Testis (tissue), 3 donors: Measurements from ENCODE around the gene TAF3. TPM values are rescaled to one million over a fixed set of nuclear protein-coding genes. Genes with fewer than 3 reads are reported as not detected.

ENCODE experiments used
- DNase-seq: peaks from one replicate; pipeline ENCODE4 v3.0.0-alpha.2; 2019
- H3K27ac ChIP-seq, 2 donors: fragments of 200-600 bp; sonication (generic); one replicate each; pipeline ENCODE4 v1.5.1; 2019
- H3K27me3 ChIP-seq: fragments of 200-600 bp; sonication (generic); one replicate; pipeline ENCODE4 v1.5.1; 2019
- H3K36me3 ChIP-seq: fragments of 200-600 bp; sonication (generic); one replicate; pipeline ENCODE4 v1.5.1; 2017; ENCODE audit warnings: low read depth; ENCODE audit errors: missing control alignments
- H3K4me1 ChIP-seq: fragments of 200-600 bp; sonication (generic); one replicate; pipeline ENCODE4 v1.5.1; 2019
- H3K4me3 ChIP-seq, 2 donors: fragments of 200-600 bp; sonication (generic); one replicate each; pipeline ENCODE4 v1.5.1; 2017 to 2019
- H3K9me3 ChIP-seq: fragments of 200-600 bp; sonication (generic); one replicate; pipeline ENCODE4 v1.5.1; 2017
- POLR2A ChIP-seq: fragments of 450-650 bp; IDR thresholded peaks from one replicate; pipeline ENCODE4 v1.6.1; 2017; ENCODE audit warnings: antibody characterized with exemption, mild to moderate bottlenecking, moderate library complexity
- WGBS, 2 donors: methylation state at CpG; one replicate each; pipeline ENCODE4 v1.1.5; 2018; 5-methylcytosine and 5-hydroxymethylcytosine counted together
- intact Hi-C: fragments of 100-400 bp; cut with DNase I; formaldehyde crosslinking; loops from one replicate; pipeline ENCODE4 v1.15.1; 2023; ENCODE audit warnings: low total_unique reads
- polyA plus RNA-seq: library from polyadenylated mRNA; stranded (reverse); fragments of 350-450 nt; fragmentation: Illumina TruSeq; extraction: RNeasy Lipid Tissue Mini Kit (QIAGEN cat#74804); gene quantifications from one replicate; pipeline ENCODE4 v1.2.3, GENCODE V29; 2014; ENCODE audit warnings: low read depth, low replicate concordance; ENCODE audit not compliant: insufficient read depth
- total RNA-seq, 2 donors: library from RNA; depleted of rRNA; stranded (reverse); fragments of >200 nt; gene quantifications; one replicate each; pipeline ENCODE4 v1.2.3, GENCODE V29; 2016
- TF ChIP-seq, protein P1 (sequence below), 3 experiments: fragments of 450-650 bp in 2 of 3; fragments of 200-600 bp in 1 of 3; sonication (generic) in 1 of 3; IDR thresholded peaks; one replicate each; pipeline ENCODE4 v1.5.1; 2016 to 2019; ENCODE audit warnings: antibody characterized with exemption in 3 of 3, mild to moderate bottlenecking in 2 of 3, moderate library complexity in 1 of 3

TAF3 gene
- total and polyA plus RNA-seq, 3 donors from 2014 or later, result 7.0 to 33.0 (median 32.8) TPM

DNA sequence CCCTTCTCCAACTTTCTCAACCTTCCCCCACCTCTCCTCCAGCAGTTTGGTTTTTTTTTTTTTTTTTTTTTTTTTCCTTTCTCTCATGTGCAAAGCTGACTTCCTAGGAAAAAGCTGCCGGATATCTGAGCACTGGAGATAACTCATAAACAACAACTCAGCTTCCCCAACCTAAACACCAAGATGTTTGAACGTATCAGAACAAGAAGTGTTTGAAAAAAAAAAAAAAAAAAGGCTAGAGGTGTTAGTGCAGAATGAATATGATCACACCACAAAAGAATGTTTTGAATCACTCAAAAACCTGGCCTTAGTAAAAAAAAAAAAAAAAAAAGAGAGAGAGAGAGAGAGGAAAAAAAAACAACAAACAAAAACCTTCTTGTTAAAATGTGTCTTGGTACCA, 247.3 kb downstream of the TAF3 start:
- DNase-seq, result no peak
- TF ChIP-seq POLR2A, result no peak
- TF ChIP-seq, protein P1, sequence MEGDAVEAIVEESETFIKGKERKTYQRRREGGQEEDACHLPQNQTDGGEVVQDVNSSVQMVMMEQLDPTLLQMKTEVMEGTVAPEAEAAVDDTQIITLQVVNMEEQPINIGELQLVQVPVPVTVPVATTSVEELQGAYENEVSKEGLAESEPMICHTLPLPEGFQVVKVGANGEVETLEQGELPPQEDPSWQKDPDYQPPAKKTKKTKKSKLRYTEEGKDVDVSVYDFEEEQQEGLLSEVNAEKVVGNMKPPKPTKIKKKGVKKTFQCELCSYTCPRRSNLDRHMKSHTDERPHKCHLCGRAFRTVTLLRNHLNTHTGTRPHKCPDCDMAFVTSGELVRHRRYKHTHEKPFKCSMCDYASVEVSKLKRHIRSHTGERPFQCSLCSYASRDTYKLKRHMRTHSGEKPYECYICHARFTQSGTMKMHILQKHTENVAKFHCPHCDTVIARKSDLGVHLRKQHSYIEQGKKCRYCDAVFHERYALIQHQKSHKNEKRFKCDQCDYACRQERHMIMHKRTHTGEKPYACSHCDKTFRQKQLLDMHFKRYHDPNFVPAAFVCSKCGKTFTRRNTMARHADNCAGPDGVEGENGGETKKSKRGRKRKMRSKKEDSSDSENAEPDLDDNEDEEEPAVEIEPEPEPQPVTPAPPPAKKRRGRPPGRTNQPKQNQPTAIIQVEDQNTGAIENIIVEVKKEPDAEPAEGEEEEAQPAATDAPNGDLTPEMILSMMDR (IDR thresholded peaks at IDR 0.05), result no peak
- Histone ChIP-seq H3K36me3 (no peaks in the 10 kb centered on the region), H3K4me3 (no peak overlapping the region), H3K27ac (no peak overlapping the region), H3K27me3 (no peaks in the 10 kb centered on the region), H3K9me3 (no peaks in the 10 kb centered on the region), H3K4me1 (no peaks in the 10 kb centered on the region)
- 56% methylated on average over 2 of the region's 2 CpGs for WGBS, 2 donors
- intact Hi-C loops, result no loop called here

DNA sequence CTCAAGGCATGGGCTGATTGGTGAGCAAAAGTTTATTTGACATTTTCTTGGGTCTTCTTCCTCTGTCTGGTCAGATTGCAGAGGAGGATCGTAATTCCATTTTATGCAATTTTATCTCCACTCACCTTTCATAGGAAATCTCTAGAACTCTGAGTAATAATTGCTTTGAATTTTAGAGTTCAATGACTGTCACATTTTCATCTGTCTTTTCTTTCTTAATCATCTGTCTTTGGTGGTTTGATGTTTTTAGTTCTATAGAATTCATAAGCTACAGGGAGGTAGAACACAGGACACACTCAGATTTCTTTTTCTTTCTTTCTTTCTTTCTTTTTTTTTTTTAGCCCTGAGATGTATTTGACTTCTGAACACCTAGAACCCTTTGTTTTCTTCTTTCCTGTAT, 247.8 kb downstream of the TAF3 start:
- TF ChIP-seq POLR2A, result no peak
- TF ChIP-seq, protein P1 (IDR thresholded peaks at IDR 0.05), result no peak
- intact Hi-C loops, result no loop called here
- Histone ChIP-seq H3K27me3 (no peaks in the 10 kb centered on the region), H3K9me3 (no peaks in the 10 kb centered on the region), H3K4me1 (no peaks in the 10 kb centered on the region), H3K4me3 (no peak overlapping the region), H3K27ac (no peak overlapping the region), H3K36me3 (no peaks in the 10 kb centered on the region)
- no peak for DNase-seq
- WGBS, 2 donors, result 79 to 83% methylated on average over 1 of the region's 1 CpG

Other genes starting within 250 kb of the TAF3 start
- 10 to 100 TPM; 28.0 to 38.1 TPM for gene ITIH5, start 151.5 kb upstream of the TAF3 start, total RNA-seq
- gene ITIH5, start 151.5 kb upstream of the TAF3 start, polyA plus RNA-seq, result 28.0 TPM
- under 1 TPM in 1 of 2 donors, not detected in 1; 0.37 TPM for gene ITIH2, start 115.2 kb upstream of the TAF3 start, total RNA-seq
- gene ITIH2, start 115.2 kb upstream of the TAF3 start, polyA plus RNA-seq, result 0.41 TPM
- gene KIN, start 30.5 kb upstream of the TAF3 start, total RNA-seq, result 10 to 100 TPM in 1 of 2 donors, 1 to 10 TPM in 1; 9.1 to 10.6 TPM
- gene KIN, start 30.5 kb upstream of the TAF3 start, polyA plus RNA-seq, result 8.3 TPM
- gene ATP5F1C, start 30.3 kb upstream of the TAF3 start, total RNA-seq, result 100 to 1,000 TPM; 246 to 272 TPM
- 186 TPM for gene ATP5F1C, start 30.3 kb upstream of the TAF3 start, polyA plus RNA-seq
- gene GATA3, start 236.2 kb downstream of the TAF3 start, total RNA-seq, result 1 to 10 TPM in 1 of 2 donors, under 1 TPM in 1; 0.31 to 1.9 TPM
- gene GATA3, start 236.2 kb downstream of the TAF3 start, polyA plus RNA-seq, result 0.50 TPM